ENCODE results near the gene COL27A1.
A peak's percentile ranks its signal among the peaks of the same experiment; 100 is the strongest.

COL27A1 gene

DNA sequence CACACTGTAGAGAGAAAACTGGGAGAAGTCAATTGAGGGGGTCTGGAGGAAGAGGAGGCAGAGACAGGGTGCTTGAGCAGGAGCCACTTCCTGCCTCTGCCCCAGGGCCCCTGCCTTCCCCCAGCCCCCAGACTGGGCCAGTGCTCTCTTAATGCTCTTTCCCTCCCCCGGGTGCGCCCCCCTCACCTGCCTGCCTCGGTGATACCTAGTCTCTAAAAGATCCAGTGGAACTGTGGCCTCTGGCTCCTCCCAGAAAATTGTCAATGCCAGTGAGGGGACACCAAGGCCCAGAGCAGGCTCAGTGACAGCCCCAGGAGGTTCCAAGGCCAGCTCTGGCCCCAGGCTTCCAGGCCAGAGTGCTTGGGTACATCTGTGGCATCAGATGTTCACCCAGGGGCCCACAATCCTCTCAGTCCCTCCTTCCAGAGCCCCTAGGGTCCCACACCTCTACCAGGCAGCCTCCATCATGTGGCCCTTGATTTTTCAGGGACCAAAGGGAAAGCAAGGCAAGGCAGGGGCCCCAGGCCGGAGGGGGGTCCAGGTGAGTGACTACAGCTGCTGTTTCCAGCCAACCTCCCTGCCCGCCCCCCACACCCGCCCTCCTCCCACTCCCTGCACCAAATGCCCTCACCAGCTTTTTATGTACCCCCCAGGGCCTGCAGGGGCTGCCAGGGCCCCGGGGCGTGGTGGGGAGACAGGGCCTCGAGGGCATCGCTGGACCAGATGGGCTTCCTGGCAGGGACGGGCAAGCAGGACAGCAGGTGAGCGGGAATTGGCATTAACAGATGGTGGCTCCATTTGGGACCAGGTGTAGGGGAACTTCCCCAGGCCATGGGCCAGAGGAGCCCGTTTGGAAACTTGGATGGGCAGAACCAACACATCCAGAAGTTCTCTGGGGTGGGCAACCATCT, 134.5 kb downstream of the COL27A1 start:
- no peak for DNase-seq

DNA sequence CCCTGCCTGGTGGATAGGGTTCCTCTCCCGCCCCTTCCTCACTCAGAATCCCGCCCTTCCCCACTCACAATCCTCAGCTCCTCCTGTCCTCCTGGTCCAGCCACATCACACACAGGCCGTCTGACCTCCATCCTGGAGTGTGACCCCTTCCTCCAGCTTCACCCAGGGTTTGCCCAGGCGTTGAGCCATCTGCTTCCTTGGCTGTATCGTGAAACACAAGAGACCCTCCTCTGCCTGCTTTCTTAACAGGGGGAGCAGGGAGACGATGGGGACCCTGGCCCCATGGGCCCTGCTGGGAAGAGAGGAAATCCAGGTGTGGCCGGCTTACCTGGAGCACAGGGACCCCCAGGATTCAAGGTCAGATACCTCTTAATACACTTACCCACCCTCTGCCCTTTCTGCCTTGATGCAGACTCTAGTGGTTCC, 135.2 kb downstream of the COL27A1 start:
- no peak for DNase-seq

DNA sequence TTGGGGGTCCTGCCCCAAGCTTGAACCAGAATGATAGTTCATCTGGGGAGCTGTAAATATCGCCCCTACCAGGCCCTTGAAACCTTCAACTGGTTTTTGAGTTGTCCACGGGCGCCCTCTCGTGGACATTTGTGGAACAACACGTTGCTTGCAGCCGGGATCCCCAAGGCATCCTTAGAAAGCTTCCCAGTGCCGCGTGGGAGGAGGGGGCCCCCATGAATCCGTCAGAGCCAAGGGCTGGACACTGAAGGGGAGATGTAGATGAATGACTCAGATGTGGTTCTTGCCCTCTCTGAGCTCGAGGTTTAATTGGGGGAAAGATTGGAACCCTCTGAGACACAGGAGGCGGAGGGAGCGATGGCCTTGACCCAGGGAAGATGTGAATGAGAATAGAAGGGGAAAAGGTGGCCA, 135.7 kb downstream of the COL27A1 start:
- DNase-seq, result peak; percentile 22

DNA sequence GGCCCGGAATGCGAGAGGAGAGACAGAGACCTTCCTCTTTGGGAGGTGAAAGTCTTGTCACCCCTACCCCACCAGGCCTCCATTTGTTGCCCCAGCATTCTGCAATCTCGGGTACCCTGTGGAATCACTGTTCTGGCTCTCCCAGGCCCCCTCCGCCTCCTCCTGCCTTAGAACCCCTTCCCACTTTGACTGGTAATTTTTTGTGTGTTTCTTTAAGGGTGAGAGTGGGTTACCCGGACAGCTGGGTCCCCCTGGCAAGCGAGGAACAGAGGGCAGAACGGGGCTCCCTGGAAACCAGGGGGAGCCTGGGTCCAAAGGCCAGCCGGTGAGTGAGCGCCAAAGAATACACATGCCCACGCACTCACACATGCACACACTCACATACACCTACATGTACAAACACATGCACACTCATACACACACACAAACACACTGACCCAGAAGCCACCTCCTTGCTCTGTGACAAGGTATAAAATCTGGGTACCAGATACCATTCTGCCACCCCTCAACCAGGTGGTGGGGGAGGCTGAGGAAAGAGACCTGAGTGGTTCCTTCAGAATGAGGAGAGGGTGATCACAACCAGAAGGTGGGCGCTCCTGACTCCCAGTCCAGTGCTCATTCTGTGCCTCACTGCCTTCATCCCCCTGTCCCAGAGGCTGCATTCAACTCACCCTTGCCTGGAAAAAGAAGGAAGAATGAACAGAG, 136.7 kb downstream of the COL27A1 start:
- no peak for DNase-seq

DNA sequence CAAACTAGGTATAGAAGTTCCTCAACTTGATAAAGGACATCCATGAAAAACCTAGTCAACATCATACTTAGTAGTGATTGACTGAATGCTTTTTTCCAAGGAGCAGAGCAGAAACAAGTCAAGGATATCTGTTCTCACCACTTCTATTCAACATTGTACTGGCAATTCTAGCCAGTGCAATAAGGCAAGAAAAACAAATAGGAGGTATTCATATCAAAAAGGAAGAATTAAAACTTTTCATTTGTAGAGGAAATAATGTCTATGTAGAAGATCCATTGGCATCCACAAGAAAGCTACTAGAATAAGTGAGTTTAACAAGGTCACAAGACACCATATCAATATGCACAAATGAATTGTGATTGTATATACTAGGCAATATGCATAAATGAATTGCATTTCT, 139.3 kb downstream of the COL27A1 start:
- DNase-seq, result no peak

DNA sequence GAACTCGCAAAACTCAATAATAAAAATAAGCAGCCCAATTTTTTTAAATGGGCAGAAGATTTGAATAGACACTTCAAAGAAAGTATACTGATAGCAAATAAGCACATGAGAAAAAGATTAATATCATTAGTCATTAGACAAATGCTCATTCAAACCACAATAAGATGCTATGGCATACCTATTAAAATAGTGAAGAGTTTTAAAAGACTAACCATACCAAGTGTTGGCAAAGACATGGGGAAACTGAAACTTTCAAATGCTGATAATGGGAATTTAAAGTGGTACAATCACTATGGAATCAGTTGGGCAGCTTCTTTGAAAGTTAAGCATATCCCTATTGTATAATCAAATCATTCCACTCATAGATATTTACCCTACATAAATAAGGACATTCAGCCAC, 141.0 kb downstream of the COL27A1 start:
- no peak for DNase-seq

DNA sequence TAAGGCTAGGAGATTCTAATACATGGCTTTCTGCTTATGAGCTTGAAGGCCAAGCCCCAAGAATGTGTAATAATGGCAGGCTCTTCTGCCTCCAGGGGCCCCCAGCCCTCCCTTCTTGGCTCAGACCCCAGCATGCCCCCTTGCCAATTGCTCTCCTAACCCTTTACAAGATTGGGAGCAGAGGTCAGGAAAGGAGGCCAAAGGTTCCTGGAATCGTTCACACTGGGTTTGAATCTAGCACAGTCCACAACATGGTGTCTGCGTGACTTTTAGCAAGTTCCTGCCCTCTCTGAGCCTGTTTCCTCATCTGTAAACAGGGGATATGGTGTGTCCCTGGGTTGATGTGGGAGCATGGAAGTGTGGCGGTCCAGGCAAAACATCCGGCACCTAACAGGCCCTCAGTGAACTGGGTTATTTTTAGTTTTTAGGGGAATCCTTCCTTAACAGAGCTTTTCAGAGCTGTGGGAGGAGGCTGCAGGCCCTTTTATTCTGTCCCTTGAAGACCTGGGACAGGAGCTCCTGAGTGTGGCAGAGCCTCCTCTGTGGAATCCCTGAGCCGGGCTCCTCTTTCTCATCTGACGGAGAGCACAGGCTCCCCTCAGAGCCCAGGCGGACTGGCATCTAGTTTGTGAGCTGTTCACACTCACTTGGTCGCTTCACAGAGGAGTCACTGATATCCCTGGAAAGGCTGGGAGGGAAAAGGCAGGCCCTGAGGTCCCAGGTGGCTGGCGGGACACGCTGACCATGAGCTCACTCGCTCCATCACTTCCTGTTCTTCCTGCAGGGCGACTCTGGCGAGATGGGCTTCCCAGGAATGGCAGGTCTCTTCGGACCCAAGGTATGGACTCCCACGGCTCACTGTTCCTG, 144.2 kb downstream of the COL27A1 start:
- DNase-seq, result no peak

DNA sequence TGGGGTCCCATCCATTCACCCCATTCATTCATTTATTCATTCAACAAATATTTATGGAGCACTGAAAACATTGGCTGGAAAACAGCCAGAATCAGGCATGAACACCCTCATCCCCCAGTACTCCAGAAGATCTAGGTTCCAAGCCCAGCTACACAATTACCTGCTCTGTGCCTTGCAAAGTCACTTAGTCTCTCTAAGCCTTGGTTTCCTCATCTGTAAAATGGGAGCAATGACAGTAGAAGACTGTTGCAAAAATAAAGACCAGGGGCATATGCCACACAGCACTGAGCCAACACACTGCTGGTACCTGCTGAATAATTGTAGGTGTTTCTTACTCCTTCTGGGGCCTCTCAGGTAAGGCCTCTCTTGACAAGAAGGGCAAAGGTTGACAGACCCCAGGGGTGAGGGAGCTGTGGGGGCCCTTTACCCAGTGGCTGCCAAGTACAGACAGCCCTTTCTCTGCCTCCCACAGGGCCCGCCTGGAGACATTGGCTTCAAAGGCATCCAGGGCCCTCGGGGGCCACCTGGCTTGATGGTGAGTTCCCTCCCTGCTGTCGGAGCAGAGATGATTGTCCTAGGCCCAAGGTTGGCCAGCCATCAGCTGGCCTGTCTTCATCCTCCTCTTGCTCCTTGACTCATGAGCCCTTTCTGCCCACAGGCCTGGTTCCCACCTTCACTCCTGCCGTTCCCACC, 145.0 kb downstream of the COL27A1 start:
- no peak for DNase-seq

DNA sequence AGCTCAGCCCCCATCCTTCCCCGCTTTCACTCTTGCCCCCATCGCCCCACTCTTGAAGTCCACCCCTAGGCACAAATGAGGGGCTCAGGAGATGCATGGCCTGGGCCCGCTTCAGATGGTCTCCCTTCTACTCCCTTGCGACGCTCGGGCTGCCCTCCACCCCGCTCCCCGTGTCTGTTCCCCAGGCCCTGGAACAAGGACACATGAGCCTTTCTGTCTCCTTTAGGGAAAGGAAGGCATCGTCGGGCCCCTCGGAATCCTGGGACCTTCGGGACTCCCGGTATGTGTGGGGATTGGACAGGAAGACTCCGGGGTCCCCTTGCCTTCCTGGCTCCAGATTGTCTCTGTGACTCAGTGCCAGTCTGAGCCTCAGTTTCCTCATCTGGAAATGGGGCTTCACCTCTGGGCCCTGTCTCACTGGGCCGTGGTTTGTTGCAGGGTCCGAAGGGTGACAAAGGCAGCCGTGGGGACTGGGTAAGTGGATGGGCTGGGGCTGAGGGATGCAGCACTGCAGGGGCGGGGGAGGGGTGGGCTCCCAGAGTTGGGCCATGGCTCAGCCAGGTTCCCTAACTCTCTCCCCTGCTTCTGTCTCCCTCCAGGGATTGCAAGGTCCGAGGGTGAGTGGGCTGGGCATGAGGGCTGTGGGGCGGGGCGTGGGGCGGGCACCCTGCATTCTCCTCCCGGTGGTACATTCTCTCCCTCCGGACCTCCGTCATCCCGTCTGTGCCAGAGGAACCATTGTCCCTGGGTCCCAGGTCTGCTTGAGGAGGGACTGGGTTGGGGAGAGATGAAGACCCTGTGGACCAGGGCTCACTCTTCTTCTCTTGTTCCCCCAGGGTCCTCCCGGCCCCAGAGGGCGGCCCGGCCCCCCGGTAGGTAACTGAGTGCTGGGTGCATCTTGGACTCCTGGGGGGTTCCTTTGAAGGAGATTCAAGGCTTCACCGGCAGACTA, 145.8 kb downstream of the COL27A1 start:
- no peak for DNase-seq

DNA sequence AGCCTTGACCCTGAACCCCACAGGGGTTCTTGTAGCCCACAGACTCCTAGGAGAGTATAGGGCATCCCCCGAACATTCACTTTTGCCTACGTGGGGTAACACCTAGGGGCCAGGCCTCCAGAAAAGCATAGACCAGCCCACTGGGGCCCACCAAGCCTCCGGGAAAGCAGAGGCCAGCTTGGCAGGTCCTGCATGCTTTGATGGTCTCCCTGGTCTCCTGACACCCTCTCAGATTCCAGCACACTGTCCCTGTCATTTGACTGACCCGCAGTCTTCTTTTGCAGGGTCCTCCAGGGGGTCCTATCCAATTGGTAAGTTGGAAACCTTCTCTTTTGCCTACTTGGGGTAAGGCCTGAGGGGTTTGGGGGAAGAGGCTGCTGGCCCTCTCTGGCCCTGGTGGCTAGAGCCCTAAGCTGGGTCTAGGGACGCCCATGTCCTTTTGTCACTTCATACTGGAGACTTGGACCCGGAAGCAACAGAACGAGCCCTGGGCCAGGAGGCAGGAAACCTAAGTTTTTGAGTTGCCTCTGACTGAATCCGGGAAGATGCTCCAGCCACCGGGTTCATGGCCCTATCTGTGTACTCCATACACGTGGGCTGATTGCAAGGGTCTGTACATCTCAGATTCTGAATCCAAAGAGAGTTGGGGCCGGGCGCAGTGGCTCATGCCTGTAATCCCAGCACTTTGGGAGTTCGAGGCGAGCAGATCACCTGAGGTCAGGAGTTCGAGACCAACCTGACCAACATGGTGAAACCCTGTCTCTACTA, 146.6 kb downstream of the COL27A1 start:
- no peak for DNase-seq

DNA sequence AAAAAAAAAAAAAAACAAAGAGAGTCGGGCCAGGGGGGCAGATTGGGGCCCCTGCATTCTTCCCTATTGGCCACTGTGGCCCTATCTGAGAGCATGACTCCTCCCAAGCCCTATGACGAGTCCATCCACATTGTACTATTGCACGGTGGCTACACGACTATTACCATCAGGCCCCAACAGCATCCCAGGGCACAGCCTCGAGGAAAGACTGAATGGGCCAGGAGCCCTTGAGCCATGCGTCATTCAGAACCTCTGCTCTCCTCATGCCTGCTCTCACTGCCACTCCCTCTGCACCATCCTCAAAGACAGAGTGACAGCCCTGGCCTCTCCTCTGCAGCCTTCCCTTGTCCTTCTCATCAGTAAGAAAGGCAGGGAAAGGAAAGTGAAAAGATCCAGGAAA, 147.4 kb downstream of the COL27A1 start:
- no peak for DNase-seq

DNA sequence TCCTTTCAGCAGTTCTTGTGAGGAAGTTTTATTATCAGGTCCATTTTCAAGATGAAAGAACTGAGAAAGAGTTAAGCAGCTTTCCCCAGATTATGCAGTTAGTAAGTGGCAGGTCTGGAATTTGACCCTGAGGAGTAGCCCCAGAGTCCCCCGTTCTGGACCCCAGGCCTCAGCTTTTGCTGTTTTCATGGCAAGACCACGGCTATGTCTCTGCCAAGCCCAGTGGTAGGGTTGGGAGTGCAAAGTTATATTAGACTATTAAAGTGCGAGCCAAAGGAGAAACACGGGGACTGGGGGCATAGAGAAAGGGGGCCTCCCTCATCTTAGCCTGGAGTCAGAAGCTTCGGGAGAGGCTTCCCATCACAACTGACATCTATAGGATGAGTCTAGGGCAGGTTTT, 148.2 kb downstream of the COL27A1 start:
- no peak for DNase-seq

DNA sequence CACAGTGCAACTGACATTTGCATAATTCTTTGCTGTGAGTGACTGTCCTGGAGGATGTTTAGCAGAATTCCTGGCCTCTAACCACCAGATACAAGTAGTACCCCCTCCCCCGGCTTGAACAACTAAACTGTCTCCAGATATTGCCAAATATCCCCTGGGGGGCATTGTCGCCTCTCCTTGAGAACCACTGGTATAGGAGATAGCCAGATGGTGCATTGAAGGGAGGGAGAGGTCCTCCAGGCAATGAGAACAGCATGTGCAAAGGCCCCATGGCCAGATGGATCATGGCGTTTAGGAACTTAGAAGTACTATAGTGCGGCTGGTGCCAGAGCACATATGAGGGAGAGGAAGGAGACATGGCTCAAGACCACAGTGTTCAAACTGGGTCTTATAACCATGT, 148.6 kb downstream of the COL27A1 start:
- no peak for DNase-seq

DNA sequence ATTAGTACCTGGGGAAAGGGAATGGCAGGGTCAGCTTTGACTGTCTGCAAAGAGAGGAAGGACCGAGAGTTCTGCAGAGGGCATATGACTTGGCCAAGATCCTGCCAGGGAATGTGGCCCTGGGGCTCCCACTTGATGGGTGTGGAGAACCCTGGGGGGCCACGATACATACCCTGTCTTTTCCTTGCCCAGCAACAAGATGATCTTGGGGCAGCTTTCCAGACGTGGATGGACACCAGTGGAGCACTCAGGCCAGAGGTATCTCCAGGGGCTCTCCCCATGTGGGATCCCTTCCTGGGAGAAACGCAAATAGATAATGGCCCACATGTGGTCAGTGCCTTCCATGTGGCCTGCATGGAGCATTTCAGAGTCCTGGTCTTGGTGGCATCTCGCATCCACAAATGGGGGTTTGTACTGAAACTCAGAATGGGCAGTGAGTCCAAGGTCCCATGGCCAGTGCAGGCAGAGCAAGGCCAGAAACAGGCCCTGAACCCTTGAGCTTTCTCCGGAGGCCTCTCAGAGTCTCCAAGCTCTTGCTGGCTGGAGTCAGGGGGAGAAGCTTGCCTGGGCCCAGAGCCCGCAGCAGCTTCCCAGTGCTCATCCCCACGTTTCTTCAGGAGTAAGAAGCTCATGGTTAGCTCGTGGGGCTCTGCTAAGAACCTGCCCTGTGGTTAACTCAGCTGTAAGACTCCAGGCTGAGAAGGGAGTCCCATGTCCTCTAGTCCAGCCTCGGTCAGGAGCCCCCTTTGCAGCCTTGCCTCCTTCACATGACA, 149.3 kb downstream of the COL27A1 start:
- no peak for DNase-seq

DNA sequence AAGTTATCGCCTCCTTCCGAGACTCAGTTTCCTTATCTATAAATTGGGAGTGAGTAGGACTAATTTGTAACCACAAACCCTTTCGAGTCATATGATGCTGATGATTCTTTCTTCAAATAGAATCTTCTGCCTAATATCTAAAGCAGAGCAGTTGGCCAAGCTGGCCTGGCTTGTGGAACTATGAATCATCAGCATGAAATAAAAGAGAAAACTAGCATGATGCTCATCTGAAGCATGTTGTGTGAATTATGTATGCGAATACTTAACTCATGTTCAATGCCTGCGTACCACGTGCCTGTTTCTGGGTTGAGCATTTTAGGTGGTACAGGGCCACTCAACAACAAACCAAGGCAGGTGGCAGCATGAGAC, 152.5 kb downstream of the COL27A1 start:
- no peak for DNase-seq

DNA sequence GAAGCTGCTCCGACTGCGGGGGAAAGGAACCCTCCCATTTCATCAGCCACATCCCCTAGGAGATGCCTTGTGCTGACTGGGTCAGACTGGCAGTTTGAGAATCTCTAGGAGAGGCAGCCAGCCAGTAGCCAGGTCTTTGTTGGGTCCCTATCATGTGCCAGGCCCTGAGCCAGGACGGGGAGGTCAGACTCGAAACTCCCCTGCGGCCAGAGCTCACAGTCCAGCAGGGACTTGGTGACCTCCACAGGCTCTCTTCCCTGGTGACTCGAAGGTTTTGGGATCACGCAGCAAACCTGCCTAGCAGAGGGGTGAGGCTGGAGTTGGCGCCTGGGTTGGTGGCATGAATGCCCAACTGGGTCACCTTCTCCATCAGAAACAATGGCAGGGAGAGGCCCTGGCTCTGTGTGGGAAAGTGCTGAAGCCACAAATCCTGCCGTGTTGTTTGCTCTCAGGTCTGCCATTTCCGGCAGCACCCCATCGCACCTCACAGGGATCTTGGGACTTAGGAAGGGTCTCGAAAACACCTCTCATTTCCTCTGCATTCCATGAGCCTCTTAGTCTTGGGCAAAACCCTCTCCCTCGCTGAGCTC, 153.1 kb downstream of the COL27A1 start:
- DNase-seq, result no peak

DNA sequence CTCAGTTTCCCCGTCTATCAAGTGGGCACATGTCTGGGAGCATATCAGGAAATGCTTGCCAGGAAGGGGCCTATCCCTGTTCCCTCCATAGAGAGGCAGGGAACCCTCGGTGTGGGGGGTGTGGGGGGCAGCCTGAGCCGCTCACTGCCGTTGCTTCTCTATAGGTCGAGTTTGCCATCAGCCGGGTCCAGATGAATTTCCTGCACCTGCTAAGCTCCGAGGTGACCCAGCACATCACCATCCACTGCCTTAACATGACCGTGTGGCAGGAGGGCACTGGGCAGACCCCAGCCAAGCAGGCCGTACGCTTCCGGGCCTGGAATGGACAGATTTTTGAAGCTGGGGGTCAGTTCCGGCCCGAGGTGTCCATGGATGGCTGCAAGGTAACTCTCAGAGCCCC, 153.8 kb downstream of the COL27A1 start:
- DNase-seq, result no peak

DNA sequence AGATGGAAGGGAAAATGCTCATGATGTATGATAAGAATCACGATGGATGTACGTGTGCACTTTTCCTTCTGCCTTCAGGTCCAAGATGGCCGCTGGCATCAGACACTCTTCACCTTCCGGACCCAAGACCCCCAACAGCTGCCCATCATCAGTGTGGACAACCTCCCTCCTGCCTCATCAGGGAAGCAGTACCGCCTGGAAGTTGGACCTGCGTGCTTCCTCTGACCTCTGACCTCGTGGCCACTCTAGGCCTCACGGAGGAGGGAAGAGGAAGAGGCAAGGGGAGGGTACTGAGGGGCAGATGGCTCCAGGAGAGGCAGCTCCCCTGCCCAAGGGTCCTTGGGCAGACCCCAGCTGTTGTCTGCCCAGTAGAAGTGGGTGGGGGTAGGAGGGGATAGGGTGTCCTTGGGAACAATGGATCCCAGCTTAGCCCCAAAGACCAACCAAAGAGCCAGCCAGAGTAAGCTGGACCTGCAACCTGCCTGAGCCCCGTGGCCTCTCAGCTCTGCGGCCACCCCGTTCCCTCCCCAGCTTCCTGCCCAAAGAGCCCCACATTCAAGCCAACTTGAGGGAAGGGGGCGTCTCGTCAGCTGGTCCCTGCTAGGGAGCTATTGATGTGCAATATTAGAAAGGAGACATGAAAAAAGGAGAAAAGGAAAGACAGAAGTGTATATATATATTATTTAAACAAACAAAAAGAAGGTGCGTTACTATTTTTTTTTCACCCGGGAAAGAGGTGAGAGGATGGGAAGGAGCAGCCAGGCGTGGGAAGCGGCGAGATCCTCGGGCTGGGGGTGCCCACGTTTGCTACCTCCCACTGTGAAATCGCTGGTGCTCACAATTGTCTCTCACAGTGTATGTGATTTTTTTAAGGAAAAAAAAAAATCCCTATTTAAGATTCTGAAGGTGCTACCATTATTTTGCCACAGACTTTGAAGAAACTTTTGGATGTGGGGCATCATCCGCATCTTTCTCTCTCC, 155.4 kb downstream of the COL27A1 start:
- no peak for DNase-seq
